ENCODE results near the gene RSPRY1.
"Not testable (repeated sequence)": the region's sequence is repeated elsewhere in the genome, so short reads cannot be mapped to it uniquely, and the experiment has no call there.

The RSPRY1 gene

GRCh38 chr16:57196753-57197152 is 10.6 kb downstream of the RSPRY1 start:
- TF ChIP-seq, protein P1, sequence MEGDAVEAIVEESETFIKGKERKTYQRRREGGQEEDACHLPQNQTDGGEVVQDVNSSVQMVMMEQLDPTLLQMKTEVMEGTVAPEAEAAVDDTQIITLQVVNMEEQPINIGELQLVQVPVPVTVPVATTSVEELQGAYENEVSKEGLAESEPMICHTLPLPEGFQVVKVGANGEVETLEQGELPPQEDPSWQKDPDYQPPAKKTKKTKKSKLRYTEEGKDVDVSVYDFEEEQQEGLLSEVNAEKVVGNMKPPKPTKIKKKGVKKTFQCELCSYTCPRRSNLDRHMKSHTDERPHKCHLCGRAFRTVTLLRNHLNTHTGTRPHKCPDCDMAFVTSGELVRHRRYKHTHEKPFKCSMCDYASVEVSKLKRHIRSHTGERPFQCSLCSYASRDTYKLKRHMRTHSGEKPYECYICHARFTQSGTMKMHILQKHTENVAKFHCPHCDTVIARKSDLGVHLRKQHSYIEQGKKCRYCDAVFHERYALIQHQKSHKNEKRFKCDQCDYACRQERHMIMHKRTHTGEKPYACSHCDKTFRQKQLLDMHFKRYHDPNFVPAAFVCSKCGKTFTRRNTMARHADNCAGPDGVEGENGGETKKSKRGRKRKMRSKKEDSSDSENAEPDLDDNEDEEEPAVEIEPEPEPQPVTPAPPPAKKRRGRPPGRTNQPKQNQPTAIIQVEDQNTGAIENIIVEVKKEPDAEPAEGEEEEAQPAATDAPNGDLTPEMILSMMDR (IDR thresholded peaks at IDR 0.05; ENCODE audit: extremely low read depth, missing control alignments): no peak
- no peak for DNase-seq (ENCODE audit: low spot score)

- not testable (repeated sequence) for DNase-seq (ENCODE audit: low spot score)
Observed at GRCh38 chr16:57200321-57200720, 14.2 kb downstream of the RSPRY1 start.

DNA sequence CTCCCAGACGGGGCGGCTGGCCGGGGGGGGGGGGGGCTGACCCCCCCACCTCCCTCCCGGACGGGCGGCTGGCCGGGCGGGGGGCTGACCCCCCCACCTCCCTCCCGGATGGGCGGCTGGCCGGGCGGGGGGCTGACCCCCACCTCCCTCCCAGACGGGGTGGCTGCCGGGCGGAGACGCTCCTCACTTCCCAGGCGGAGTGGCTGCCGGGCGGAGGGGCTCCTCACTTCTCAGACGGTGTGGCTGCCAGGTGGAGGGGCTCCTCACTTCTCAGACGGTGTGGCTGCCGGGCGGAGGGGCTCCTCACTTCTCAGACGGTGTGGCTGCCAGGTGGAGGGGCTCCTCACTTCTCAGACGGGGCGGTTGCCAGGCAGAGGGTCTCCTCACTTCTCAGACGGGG is 14.8 kb downstream of the RSPRY1 start:
- DNase-seq (ENCODE audit: low spot score): not testable (repeated sequence)

- TF ChIP-seq, protein P1 (IDR thresholded peaks at IDR 0.05; ENCODE audit: extremely low read depth, missing control alignments): no peak
- DNase-seq (ENCODE audit: low spot score): no peak
Observed at GRCh38 chr16:57202095-57202886, 16.2 kb downstream of the RSPRY1 start.

DNA sequence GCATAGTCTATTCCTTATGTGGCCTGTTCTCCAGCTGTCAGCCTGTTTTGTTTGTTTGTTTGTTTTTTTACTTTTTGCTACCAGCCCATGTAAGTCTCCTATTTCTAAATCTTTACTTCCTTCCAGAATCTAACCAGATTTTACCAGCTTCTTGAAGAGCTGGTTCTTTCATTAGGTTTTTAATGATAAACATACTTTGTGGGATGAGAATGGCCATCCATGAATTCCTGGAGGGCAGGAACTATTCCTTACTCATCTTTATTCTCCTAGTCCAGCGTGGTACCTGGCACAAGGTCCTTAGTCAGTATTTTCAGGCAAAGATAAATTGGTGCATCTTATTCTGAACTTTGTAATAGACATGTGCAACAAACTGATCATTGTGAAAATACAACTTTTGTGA is 17.3 kb downstream of the RSPRY1 start:
- DNase-seq (ENCODE audit: low spot score): no peak
- TF ChIP-seq, protein P1 (IDR thresholded peaks at IDR 0.05; ENCODE audit: extremely low read depth, missing control alignments): no peak

- DNase-seq (ENCODE audit: low spot score): no peak
- TF ChIP-seq, protein P1 (IDR thresholded peaks at IDR 0.05; ENCODE audit: extremely low read depth, missing control alignments): no peak
Observed at GRCh38 chr16:57204675-57205074, 18.5 kb downstream of the RSPRY1 start.

- DNase-seq (ENCODE audit: low spot score): no peak
- TF ChIP-seq, protein P1 (IDR thresholded peaks at IDR 0.05; ENCODE audit: extremely low read depth, missing control alignments): no peak
Observed at GRCh38 chr16:57208926-57209325, 22.8 kb downstream of the RSPRY1 start.

DNA sequence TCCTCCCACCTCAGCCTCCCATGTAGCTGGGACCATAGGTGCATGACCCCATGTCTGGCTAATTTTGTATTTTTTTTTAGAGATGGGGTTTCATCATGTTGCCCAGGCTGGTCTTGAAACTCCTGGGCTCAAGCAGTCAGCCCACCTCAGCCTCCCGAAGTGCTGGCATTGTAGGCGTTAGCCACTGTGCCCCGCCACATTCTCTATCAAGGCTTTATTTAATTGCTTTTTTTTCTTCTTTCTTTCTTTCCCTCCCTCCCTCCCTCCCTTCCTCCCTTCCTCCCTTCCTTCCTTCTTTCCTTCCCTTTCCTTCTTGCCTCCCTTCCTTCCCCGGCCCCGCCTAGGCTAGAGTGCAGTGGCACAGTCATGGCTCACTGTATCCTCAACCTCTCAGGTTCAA is 23.7 kb downstream of the RSPRY1 start:
- no peak for DNase-seq (ENCODE audit: low spot score)
- TF ChIP-seq, protein P1 (IDR thresholded peaks at IDR 0.05; ENCODE audit: extremely low read depth, missing control alignments): no peak
